ENCODE results near the gene L1TD1.

The L1TD1 gene

DNA sequence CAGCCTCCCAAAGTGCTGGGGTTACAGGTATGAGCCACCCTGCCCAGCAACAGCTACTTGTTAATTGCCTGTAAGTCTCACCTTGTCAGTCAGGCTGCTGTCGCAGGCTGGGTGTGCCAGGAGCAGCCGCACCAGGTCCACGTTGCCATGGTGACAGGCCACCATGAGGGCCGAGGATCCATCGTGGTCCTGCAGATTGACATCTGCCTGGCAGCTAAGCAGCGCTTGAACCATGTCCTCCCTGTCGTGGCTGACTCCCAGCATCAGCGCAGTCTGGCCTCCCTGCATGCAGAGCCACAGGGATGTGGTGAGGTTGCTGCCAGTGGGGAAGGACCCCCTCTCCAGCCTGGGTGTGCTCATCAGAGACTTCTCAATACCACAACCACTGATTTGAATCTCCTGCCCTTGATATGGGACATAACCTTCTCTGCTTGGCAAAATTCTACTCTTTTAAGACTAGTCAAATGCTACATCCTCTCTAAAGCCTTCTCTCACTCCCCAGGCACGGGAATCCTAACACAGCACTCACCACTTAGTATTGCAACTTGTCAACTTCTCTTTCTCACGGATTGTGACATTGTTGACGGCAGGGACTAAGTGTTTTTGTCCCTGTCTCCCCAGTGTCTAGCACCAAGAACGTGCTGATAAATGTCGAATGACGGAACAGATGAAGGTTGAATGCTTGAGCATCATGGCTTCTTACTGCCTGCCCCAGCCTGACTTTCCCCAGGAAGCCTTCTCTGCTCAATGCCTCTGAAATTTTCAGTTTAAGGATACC, 52.9 kb downstream of the L1TD1 start:
- TF ChIP-seq, protein P1, sequence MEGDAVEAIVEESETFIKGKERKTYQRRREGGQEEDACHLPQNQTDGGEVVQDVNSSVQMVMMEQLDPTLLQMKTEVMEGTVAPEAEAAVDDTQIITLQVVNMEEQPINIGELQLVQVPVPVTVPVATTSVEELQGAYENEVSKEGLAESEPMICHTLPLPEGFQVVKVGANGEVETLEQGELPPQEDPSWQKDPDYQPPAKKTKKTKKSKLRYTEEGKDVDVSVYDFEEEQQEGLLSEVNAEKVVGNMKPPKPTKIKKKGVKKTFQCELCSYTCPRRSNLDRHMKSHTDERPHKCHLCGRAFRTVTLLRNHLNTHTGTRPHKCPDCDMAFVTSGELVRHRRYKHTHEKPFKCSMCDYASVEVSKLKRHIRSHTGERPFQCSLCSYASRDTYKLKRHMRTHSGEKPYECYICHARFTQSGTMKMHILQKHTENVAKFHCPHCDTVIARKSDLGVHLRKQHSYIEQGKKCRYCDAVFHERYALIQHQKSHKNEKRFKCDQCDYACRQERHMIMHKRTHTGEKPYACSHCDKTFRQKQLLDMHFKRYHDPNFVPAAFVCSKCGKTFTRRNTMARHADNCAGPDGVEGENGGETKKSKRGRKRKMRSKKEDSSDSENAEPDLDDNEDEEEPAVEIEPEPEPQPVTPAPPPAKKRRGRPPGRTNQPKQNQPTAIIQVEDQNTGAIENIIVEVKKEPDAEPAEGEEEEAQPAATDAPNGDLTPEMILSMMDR (IDR thresholded peaks at IDR 0.05; ENCODE audit: low read depth, low read length, missing control alignments) = no peak
- H3K4me3 ChIP-seq (replicated peaks; ENCODE audit: low read depth, low read length) = no peak overlapping the region
- no peak for DNase-seq (ENCODE audit: extremely low read depth, low read depth)

DNA sequence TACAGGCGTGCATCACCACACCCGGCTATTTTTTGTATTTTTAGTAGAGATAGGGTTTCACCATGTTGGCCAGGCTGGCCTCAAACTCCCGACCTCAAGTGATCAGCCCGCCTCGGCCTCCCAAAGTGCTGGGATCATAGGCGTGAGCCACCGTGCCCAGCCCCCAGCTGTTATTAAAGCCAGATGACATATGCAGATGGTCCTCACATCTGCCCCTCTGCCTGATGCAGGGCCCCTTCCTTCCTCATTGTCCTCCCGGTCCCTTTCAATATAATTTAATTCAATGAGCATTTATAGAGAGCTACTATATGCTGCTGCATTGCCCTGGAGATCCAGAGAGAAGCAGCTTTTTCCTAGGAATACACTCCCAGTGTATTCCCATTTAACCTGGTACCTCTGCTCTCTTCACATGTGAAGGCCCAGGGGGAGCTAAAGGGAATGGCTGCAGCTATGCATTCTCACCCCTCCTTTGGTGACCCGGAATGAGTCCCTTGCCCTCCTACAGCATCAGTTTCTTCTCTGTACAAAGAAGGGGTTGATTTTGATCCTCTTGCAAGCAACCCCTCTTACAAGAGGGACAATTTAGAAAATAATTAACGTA, 55.6 kb downstream of the L1TD1 start:
- H3K4me3 ChIP-seq (replicated peaks; ENCODE audit: low read depth, low read length) = no peak overlapping the region
- no peak for DNase-seq (ENCODE audit: extremely low read depth, low read depth)
- TF ChIP-seq, protein P1 (IDR thresholded peaks at IDR 0.05; ENCODE audit: low read depth, low read length, missing control alignments) = no peak

GRCh38 chr1:62259551-62259950, 64.9 kb downstream of the L1TD1 start:
- TF ChIP-seq, protein P1 (IDR thresholded peaks at IDR 0.05; ENCODE audit: low read depth, low read length, missing control alignments) = no peak
- no peak overlapping the region for H3K4me3 ChIP-seq (replicated peaks; ENCODE audit: low read depth, low read length)
- DNase-seq (ENCODE audit: extremely low read depth, low read depth) = no peak

DNA sequence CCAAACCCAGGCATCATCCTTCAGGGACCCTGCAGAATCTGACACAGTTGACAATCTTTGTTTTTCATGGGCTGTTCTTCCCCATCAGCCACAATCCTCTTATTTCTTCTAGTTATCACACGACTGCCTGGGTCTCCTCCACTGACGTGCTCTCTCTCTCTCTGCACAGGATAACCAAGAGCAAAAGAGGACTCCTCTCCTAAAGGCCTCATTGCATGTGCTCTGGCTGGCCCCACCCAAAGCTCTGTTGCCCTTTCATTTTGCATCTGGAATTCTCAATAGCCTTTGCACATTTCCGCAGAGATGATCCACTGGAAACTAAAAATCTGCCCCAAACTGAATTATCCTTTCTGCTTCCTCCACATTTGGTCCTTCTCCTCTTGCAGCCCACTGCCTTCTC, 66.0 kb downstream of the L1TD1 start:
- TF ChIP-seq, protein P1 (IDR thresholded peaks at IDR 0.05; ENCODE audit: low read depth, low read length, missing control alignments) = no peak

More for the DNA sequence above, 66.0 kb downstream of the L1TD1 start:
- H3K4me3 ChIP-seq (replicated peaks; ENCODE audit: low read depth, low read length) = no peak overlapping the region
- DNase-seq (ENCODE audit: extremely low read depth, low read depth) = no peak
